Psoas muscle (tissue), 8 donors: ENCODE measurements around the gene HPS5. TPM values are rescaled to one million over a fixed set of nuclear protein-coding genes. Genes with fewer than 3 reads are reported as not detected.
"Not testable (repeated sequence)": the region's sequence is repeated elsewhere in the genome, so short reads cannot be mapped to it uniquely, and the experiment has no call there.

Experiments
- ATAC-seq, 4 donors: fragments of 200-7000 bp; cut with Tn5 transposase; one replicate each; pipeline ENCODE4 v1.9.1; 2020; ENCODE audit warnings: moderate library complexity in 3 of 4, mild to moderate bottlenecking in 2 of 4
- DNase-seq, 2 donors: peaks; one replicate each; pipeline ENCODE4 v3.0.0-alpha.2; 2020
- H3K27ac ChIP-seq: fragments of 200-600 bp; one replicate; pipeline ENCODE4 v1.8.0; 2022
- H3K27me3 ChIP-seq, 3 donors: fragments of 200-600 bp in 1 of 3; one replicate each; pipeline versions ENCODE4 v1.6.1 to v1.8.0; 2013 to 2022; ENCODE audit warnings: low read length in 2 of 3, mild to moderate bottlenecking in 2 of 3, moderate library complexity in 1 of 3; ENCODE audit not compliant: insufficient read depth in 3 of 3
- H3K36me3 ChIP-seq, 2 donors: fragments of 200-600 bp in 1 of 2; one replicate each; pipeline versions ENCODE4 v1.6.1 to v1.8.0; 2013 to 2022; ENCODE audit warnings: low read depth in 1 of 2, mild to moderate bottlenecking in 1 of 2, moderate library complexity in 1 of 2; ENCODE audit not compliant: insufficient read depth in 1 of 2
- H3K4me1 ChIP-seq: fragments of 200-600 bp; one replicate; pipeline ENCODE4 v1.8.0; 2022
- H3K4me3 ChIP-seq: fragments of 200-600 bp; one replicate; pipeline ENCODE4 v1.8.0; 2022; ENCODE audit warnings: mild to moderate bottlenecking
- H3K9me3 ChIP-seq: fragments of 200-600 bp; one replicate; pipeline ENCODE4 v1.8.0; 2022
- CTCF ChIP-seq: fragments of 200-600 bp; IDR thresholded peaks from one replicate; pipeline ENCODE4 v1.8.0; 2022; ENCODE audit warnings: antibody characterized with exemption
- WGBS, 3 donors: extraction: QIAGEN DNeasy Blood & Tissue Kit; methylation state at CpG; one replicate each; pipeline versions ENCODE4 v1.1.6 to v1.1.7; 2013; 5-methylcytosine and 5-hydroxymethylcytosine counted together
- intact Hi-C, 2 donors: fragments of 100-400 bp; cut with DNase I; formaldehyde crosslinking; loops; one replicate each; pipeline versions ENCODE4 v1.11.0 to v1.14.2; 2022
- polyA plus RNA-seq, 3 donors: library from polyadenylated mRNA; stranded (reverse); fragments of 200-250 nt; gene quantifications; one replicate each; pipeline ENCODE4 v1.2.3, GENCODE V29; 2013
- total RNA-seq, 4 donors: library from RNA; stranded (reverse); fragmentation: NEBNext Ultra II Directional in 2 of 4; extraction: Animal tissue kit (Norgen Biotek cat#: 25700) in 2 of 4; gene quantifications; one replicate each; pipeline versions ENCODE4 v1.2.1 to v1.2.4, GENCODE V29; 2021 to 2023
- donor health status: healthy with polysubstance abuse.
- donor health status: DM: no; HTN: no; CAD: no; lungs with moderate emphysema.
- donor health status: Bipolar disorder and iron deficiency.
- donor health status: healthy.
- donor health status: DM: yes; HTN: yes; CAD: no.
- donor health status: DM: no; HTN: no; CAD: no.
- donor health status: DM: no; HTN: no; CAD: no.
- donor health status: DM: yes; HTN: yes; CAD: no.

Gene HPS5
- total and polyA plus RNA-seq, 7 donors, result 4.9 to 11.9 (median 9.9) TPM

GRCh38 chr11:18259259-18259658 is 62.7 kb downstream of the HPS5 start:
- intact Hi-C loops, result no loop called here
- Histone ChIP-seq H3K27ac (no peak overlapping the region), H3K4me1 (no peaks in the 10 kb centered on the region), H3K4me3 (no peak overlapping the region), H3K36me3 (no peaks in the 10 kb centered on the region), H3K27me3 (peaks cover 0 to 5% (median under 1%) of the 10 kb centered on the region in 3 donors), H3K9me3 (no peaks in the 10 kb centered on the region)
- no peak for TF ChIP-seq CTCF
- DNase-seq (no peak), ATAC-seq (peak in 1 of 4 donors; percentile 71)

GRCh38 chr11:18254781-18255361 is 67.1 kb downstream of the HPS5 start:
- no peaks in the 10 kb centered on the region for H3K36me3 ChIP-seq
- no peaks in the 10 kb centered on the region for H3K4me1 ChIP-seq
- no peak overlapping the region for H3K27ac ChIP-seq
- H3K4me3 ChIP-seq, result no peak overlapping the region
- peaks cover 0 to 2% (median 0%) of the 10 kb centered on the region in 3 donors for H3K27me3 ChIP-seq
- DNase-seq, result no peak
- no peak for TF ChIP-seq CTCF
- H3K9me3 ChIP-seq, result no peaks in the 10 kb centered on the region
- intact Hi-C loops, result no loop called here
- ATAC-seq, result no peak
- WGBS, 3 donors, result 30 to 50% (median 32%) methylated on average over 2 of the region's 2 CpGs

GRCh38 chr11:18253778-18254338 is 68.1 kb downstream of the HPS5 start:
- ATAC-seq (no peak), DNase-seq (no peak)
- Histone ChIP-seq H3K36me3 (no peaks in the 10 kb centered on the region), H3K27ac (no peak overlapping the region), H3K4me3 (no peak overlapping the region), H3K27me3 (peaks cover 0 to 2% (median 0%) of the 10 kb centered on the region in 3 donors), H3K4me1 (no peaks in the 10 kb centered on the region), H3K9me3 (no peaks in the 10 kb centered on the region)
- 77 to 86% (median 84%) methylated on average over 11 of the region's 11 CpGs for WGBS, 3 donors
- intact Hi-C loops, result no loop called here
- no peak for TF ChIP-seq CTCF

GRCh38 chr11:18253233-18253632 is 68.7 kb downstream of the HPS5 start:
- ATAC-seq (no peak), DNase-seq (no peak)
- no peaks in the 10 kb centered on the region for H3K4me1 ChIP-seq
- intact Hi-C loops, result no loop called here
- WGBS, 3 donors, result 79 to 82% (median 79%) methylated on average over 3 of the region's 3 CpGs
- H3K4me3 ChIP-seq, result no peak overlapping the region
- H3K27ac ChIP-seq, result no peak overlapping the region
- peaks cover 0 to 2% (median 0%) of the 10 kb centered on the region in 3 donors for H3K27me3 ChIP-seq
- H3K9me3 ChIP-seq, result no peaks in the 10 kb centered on the region
- H3K36me3 ChIP-seq, result no peaks in the 10 kb centered on the region
- no peak for TF ChIP-seq CTCF

- Histone ChIP-seq H3K27me3 (no peaks in the 10 kb centered on the region), H3K4me3 (no peak within 1 kb of the TSS), H3K27ac (no peak within 1 kb of the TSS), H3K36me3 (no peaks in the 10 kb centered on the region), H3K9me3 (no peaks in the 10 kb centered on the region), H3K4me1 (no peaks in the 10 kb centered on the region)
- TF ChIP-seq CTCF, result no peak
- intact Hi-C loops, result no loop called here
- peak in 3 of 4 donors; percentile 37 to 72 (median 49) for ATAC-seq
- no peak for DNase-seq
- 62 to 72% (median 64%) methylated on average over 5 of the region's 5 CpGs for WGBS, 3 donors
Observed at GRCh38 chr11:18248561-18248960, 73.4 kb downstream of the HPS5 start, which contains the start of gene SAA2. Gene SAA2 (minus strand): TSS chr11:18248668. CDS start chr11:18248011, 657 bp downstream.

GRCh38 chr11:18247191-18247581 is 74.8 kb downstream of the HPS5 start:
- H3K9me3 ChIP-seq, H3K27ac ChIP-seq, H3K4me1 ChIP-seq, intact Hi-C loops, DNase-seq, ATAC-seq, H3K36me3 ChIP-seq, H3K27me3 ChIP-seq, H3K4me3 ChIP-seq: not testable (repeated sequence)
- 41 to 56% (median 53%) methylated on average over 2 to 3 of the region's 6 CpGs for WGBS, 3 donors
